ENCODE data around the gene FLRT1. TPM values are rescaled to one million over a fixed set of nuclear protein-coding genes. Genes with fewer than 3 reads are reported as not detected.

FLRT1 gene
- total RNA-seq, 1 experiment from 2014 or later = 0.39 TPM

DNA sequence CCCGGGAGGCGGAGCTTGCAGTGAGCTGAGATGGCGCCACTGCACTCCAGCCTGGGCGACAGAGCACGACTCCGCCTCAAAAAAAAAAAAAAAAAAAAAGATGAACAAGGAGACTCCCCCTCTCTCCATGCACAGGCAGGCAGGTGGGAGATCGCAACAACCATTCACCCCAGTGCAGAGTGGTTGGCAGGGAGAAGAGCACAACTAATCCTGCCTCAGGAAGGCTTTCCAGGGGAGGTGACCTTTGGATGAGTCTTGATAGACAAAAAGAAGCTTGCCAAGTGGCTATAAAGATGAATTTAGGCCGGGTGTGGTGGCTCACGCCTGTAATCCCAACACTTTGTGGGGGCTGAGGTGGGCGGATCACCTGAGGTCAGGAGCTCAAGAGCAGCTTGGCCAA is 30.0 kb downstream of the FLRT1 start:
- ChIA-PET POLR2A (no interaction called here), CTCF (no interaction called here)
- Histone ChIP-seq H3K27me3 (replicated peaks; ENCODE audit: control insufficient read depth, insufficient read depth, low read length) (no peaks in the 10 kb centered on the region), H3K36me3 (ENCODE audit: control insufficient read depth, insufficient read depth, low read length) (no peaks in the 10 kb centered on the region), H3K4me1 (no peaks in the 10 kb centered on the region), H3K4me3 (ENCODE audit: low read depth, low read length) (no peak overlapping the region), H3K9me3 (no peaks in the 10 kb centered on the region)
- Mint-ChIP-seq H3K4me3 (ENCODE audit: unreplicated experiment) (no peak overlapping the region), H3K27ac (ENCODE audit: unreplicated experiment) (no peak overlapping the region), H3K4me1 (ENCODE audit: low read depth, unreplicated experiment) (no peaks in the 10 kb centered on the region), H3K9me3 (ENCODE audit: unreplicated experiment) (no peaks in the 10 kb centered on the region), H3K36me3 (ENCODE audit: insufficient read depth, unreplicated experiment) (peaks cover 6% of the 10 kb centered on the region), H3K27me3 (ENCODE audit: insufficient read depth, unreplicated experiment) (no peaks in the 10 kb centered on the region)
- no peak for DNase-seq
- no TSS peak for BruUV-seq (replicated peaks)
- intact Hi-C loops (cut with micrococcal nuclease; ENCODE audit: unreplicated experiment) = no loop called here
- TF ChIP-seq, protein P1, sequence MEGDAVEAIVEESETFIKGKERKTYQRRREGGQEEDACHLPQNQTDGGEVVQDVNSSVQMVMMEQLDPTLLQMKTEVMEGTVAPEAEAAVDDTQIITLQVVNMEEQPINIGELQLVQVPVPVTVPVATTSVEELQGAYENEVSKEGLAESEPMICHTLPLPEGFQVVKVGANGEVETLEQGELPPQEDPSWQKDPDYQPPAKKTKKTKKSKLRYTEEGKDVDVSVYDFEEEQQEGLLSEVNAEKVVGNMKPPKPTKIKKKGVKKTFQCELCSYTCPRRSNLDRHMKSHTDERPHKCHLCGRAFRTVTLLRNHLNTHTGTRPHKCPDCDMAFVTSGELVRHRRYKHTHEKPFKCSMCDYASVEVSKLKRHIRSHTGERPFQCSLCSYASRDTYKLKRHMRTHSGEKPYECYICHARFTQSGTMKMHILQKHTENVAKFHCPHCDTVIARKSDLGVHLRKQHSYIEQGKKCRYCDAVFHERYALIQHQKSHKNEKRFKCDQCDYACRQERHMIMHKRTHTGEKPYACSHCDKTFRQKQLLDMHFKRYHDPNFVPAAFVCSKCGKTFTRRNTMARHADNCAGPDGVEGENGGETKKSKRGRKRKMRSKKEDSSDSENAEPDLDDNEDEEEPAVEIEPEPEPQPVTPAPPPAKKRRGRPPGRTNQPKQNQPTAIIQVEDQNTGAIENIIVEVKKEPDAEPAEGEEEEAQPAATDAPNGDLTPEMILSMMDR (IDR thresholded peaks at IDR 0.05; ENCODE audit: insufficient read depth in 1 of 2, low read depth in 1 of 2, low read length in 1 of 2, severe bottlenecking in 1 of 2, unreplicated experiment in 1 of 2) = no peak

DNA sequence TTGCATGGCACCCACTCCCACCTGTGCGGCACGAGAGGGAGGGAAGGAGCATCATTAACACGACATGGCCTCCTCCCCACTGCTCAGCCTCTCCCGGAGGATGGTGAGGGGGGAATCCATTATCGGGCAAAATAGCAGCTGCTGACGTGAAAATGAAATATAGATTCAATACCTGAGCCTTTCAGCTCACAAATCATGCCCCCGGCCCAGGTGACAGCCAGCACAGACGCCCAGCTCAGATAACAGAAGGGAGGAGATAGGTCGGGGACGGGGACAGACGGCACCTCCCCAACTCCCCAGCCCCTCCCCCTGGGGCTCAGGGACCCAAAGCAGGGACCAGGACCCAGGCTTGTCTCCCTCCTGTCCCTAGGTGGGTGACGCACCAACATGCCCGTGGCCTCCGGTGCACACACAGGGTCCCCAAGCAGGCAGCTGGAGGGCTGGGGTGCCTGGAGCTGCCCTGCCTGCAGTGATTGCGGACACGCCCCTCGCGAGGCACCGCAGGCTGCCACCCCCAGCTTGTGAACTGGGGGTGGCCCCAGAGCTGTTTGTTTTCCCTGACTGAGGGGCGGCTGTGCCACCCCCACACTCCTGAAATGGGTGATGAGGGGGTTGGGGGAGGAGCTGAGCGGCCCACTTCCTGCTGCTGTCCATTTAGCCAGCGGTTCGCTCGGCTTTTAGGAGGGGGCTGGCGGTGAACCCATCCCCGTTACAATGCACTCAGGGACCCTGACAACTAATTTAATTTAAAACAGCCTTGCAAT is 31.7 kb downstream of the FLRT1 start:
- TF ChIP-seq, protein P1 (IDR thresholded peaks at IDR 0.05; ENCODE audit: insufficient read depth in 1 of 2, low read depth in 1 of 2, low read length in 1 of 2, severe bottlenecking in 1 of 2, unreplicated experiment in 1 of 2) = no peak
- Histone ChIP-seq H3K4me1 (no peaks in the 10 kb centered on the region), H3K4me3 (ENCODE audit: low read depth, low read length) (no peak overlapping the region), H3K36me3 (ENCODE audit: control insufficient read depth, insufficient read depth, low read length) (no peaks in the 10 kb centered on the region), H3K9me3 (no peaks in the 10 kb centered on the region), H3K27me3 (replicated peaks; ENCODE audit: control insufficient read depth, insufficient read depth, low read length) (no peaks in the 10 kb centered on the region)
- no peak overlapping the region for H3K27ac Mint-ChIP-seq (ENCODE audit: unreplicated experiment)
- no peak overlapping the region for H3K4me3 Mint-ChIP-seq (ENCODE audit: unreplicated experiment)
- peaks cover 6% of the 10 kb centered on the region for H3K36me3 Mint-ChIP-seq (ENCODE audit: insufficient read depth, unreplicated experiment)
- H3K27me3 Mint-ChIP-seq (ENCODE audit: insufficient read depth, unreplicated experiment) = no peaks in the 10 kb centered on the region
- no peaks in the 10 kb centered on the region for H3K4me1 Mint-ChIP-seq (ENCODE audit: low read depth, unreplicated experiment)
- POLR2A ChIA-PET = no interaction called here
- CTCF ChIA-PET = no interaction called here
- intact Hi-C loops (cut with micrococcal nuclease; ENCODE audit: unreplicated experiment) = no loop called here
- H3K9me3 Mint-ChIP-seq (ENCODE audit: unreplicated experiment) = no peaks in the 10 kb centered on the region
- BruUV-seq (replicated peaks) = no TSS peak
- no peak for DNase-seq

DNA sequence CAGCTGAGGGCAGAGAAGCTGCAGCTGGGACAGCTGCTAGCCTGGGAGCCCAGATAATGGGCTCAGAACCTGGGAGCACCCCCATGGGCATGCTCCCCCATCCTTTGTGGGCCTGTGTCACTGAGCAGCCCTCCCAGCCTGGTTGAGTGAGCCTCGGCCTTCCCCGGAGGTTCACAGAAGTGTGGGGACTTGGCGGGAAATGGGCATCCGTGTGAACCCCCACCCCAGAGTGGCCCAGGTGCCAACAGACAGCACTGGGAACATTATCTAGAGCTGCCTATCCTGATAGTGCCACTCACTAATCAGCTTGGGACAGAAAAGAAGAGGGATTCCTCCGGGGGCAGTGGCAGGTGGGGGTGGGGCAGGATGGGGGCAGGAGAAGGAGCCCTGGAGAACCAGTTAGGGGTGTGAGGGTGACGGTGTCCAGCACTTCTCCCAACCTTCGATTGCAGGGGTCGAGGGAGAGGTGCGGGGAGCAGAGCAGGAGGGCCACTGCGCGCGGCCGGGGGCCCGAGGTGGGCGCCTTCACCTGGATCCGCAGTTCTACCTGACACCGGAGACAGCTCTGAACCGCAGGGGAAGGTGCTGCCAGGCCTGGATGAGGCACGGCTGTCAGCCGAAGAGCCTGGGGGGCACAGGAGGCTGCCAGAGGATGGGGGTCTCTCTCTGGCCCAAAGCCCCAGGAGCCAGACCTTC is 33.1 kb downstream of the FLRT1 start:
- H3K4me3 Mint-ChIP-seq (ENCODE audit: unreplicated experiment) = no peak overlapping the region
- TF ChIP-seq, protein P1 (IDR thresholded peaks at IDR 0.05; ENCODE audit: insufficient read depth in 1 of 2, low read depth in 1 of 2, low read length in 1 of 2, severe bottlenecking in 1 of 2, unreplicated experiment in 1 of 2) = no peak
- no peak for DNase-seq
- POLR2A ChIA-PET = no interaction called here
- no peaks in the 10 kb centered on the region for H3K4me1 Mint-ChIP-seq (ENCODE audit: low read depth, unreplicated experiment)
- H3K36me3 Mint-ChIP-seq (ENCODE audit: insufficient read depth, unreplicated experiment) = peaks cover 6% of the 10 kb centered on the region
- intact Hi-C loops (cut with micrococcal nuclease; ENCODE audit: unreplicated experiment) = no loop called here
- H3K27ac Mint-ChIP-seq (ENCODE audit: unreplicated experiment) = no peak overlapping the region
- Histone ChIP-seq H3K4me3 (ENCODE audit: low read depth, low read length) (no peak overlapping the region), H3K4me1 (no peaks in the 10 kb centered on the region), H3K27me3 (replicated peaks; ENCODE audit: control insufficient read depth, insufficient read depth, low read length) (no peaks in the 10 kb centered on the region), H3K36me3 (ENCODE audit: control insufficient read depth, insufficient read depth, low read length) (no peaks in the 10 kb centered on the region), H3K9me3 (no peaks in the 10 kb centered on the region)
- H3K9me3 Mint-ChIP-seq (ENCODE audit: unreplicated experiment) = no peaks in the 10 kb centered on the region
- CTCF ChIA-PET = no interaction called here
- BruUV-seq (replicated peaks) = no TSS peak
- H3K27me3 Mint-ChIP-seq (ENCODE audit: insufficient read depth, unreplicated experiment) = no peaks in the 10 kb centered on the region
